Measurements from ENCODE around the gene MRM3. TPM values are rescaled to one million over a fixed set of nuclear protein-coding genes. Genes with fewer than 3 reads are reported as not detected.

Gene MRM3
- total and polyA plus RNA-seq, 2 of the 4 experiments (the other 2 are of a cell fraction): 9.0 to 15.2 TPM

GRCh38 chr17:743139-743538 is 39.0 kb upstream of the MRM3 start:
- CTCF ChIA-PET: no interaction called here
- H4K20me1 ChIP-seq (ENCODE audit: insufficient read depth, low read length): peaks cover 38% of the 10 kb centered on the region

More at GRCh38 chr17:743139-743538, 39.0 kb upstream of the MRM3 start:
- Histone ChIP-seq H4K5ac (ENCODE audit: low read depth, low read length) (no peak overlapping the region), H3K9ac (ENCODE audit: low read depth, low read length) (no peak overlapping the region), H3K18ac (ENCODE audit: low read depth, low read length) (no peak overlapping the region), H4K91ac (ENCODE audit: insufficient read depth, low read depth, low read length) (no peak overlapping the region), H2AFZ (replicated peaks; ENCODE audit: low read length, poor library complexity) (no peak overlapping the region), H3K79me1 (ENCODE audit: low read depth in 1 of 2, low read length in 2 of 2) (peaks cover 20 to 90% of the 10 kb centered on the region in 2 experiments), H2AK5ac (ENCODE audit: low read depth, low read length) (no peak overlapping the region), H2BK5ac (ENCODE audit: low read depth, low read length, poor library complexity, severe bottlenecking) (no peak overlapping the region), H3K4me3 (ENCODE audit: insufficient read depth, low read depth, low read length) (no peak overlapping the region), H2AK9ac (replicated peaks; ENCODE audit: low read depth, low read length, poor library complexity) (no peak overlapping the region), H4K8ac (ENCODE audit: low read depth in 2 of 2, low read length in 2 of 2) (no peak overlapping the region), H3K14ac (replicated peaks; ENCODE audit: low read depth, low read length) (no peak overlapping the region), H3K56ac (ENCODE audit: extremely low read depth, insufficient read depth, low read length) (no peak overlapping the region), H3K23ac (ENCODE audit: low read depth, low read length) (no peak overlapping the region), H3K4ac (ENCODE audit: low read depth, low read length) (no peak overlapping the region), H3K9me1 (ENCODE audit: insufficient read depth, low read length) (peaks cover 9% of the 10 kb centered on the region), H2BK20ac (ENCODE audit: low read depth, low read length) (no peak overlapping the region), H3K27ac (ENCODE audit: insufficient read depth, low read length) (no peak overlapping the region), H3K9me3 (ENCODE audit: control insufficient read depth, insufficient read depth, low read length) (no peaks in the 10 kb centered on the region), H2BK120ac (ENCODE audit: low read depth, low read length) (no peak overlapping the region), H3K36me3 (ENCODE audit: control insufficient read depth, insufficient read depth, low read length) (peaks cover 74% of the 10 kb centered on the region), H3K27me3 (ENCODE audit: control insufficient read depth, insufficient read depth, low read length) (no peaks in the 10 kb centered on the region), H3K4me1 (ENCODE audit: control insufficient read depth, insufficient read depth, low read length) (no peaks in the 10 kb centered on the region), H3K4me2 (ENCODE audit: low read depth, low read length) (no peak overlapping the region), H2BK15ac (ENCODE audit: low read depth, low read length) (no peak overlapping the region)
- WGBS, 2 experiments (ENCODE audit: extremely low coverage in 2 of 2, insufficient read length in 1 of 2): no CpG with 5 or more reads among the region's 4 CpGs
- POLR2A ChIA-PET (ENCODE audit: unreplicated experiment): no interaction called here
- intact Hi-C loops (cut with micrococcal nuclease): no loop called here
- TF ChIP-seq SMC3 (IDR thresholded peaks at IDR 0.05; ENCODE audit: low read depth, low read length) (no peak), RAD21 (IDR thresholded peaks at IDR 0.05; ENCODE audit: low read length) (no peak), RCOR1 (IDR thresholded peaks at IDR 0.05; ENCODE audit: insufficient replicate concordance, low read length) (no peak), MAFK (IDR thresholded peaks at IDR 0.05; ENCODE audit: low read depth, low read length) (no peak), CEBPB (IDR thresholded peaks at IDR 0.05; ENCODE audit: low read depth, low read length) (no peak), RFX5 (IDR thresholded peaks at IDR 0.05; ENCODE audit: low read depth, low read length) (no peak), CTCF (conservative IDR thresholded peaks at IDR 0.05; ENCODE audit: low read depth, low read length) (no peak), ELK1 (IDR thresholded peaks at IDR 0.05; ENCODE audit: borderline replicate concordance, low read depth, low read length) (no peak), USF2 (IDR thresholded peaks at IDR 0.05; ENCODE audit: low read depth, low read length) (no peak)
- dilution Hi-C loops (cut with HindIII; ENCODE audit: low sequenced_read_pairs, unreplicated experiment): no loop called here
- in situ Hi-C loops (cut with MboI; ENCODE audit: low sequenced_read_pairs): no loop called here
- DNase-seq (no peak), ATAC-seq (ENCODE audit: low read depth) (no peak)
- no TSS peak for BruUV-seq (replicated peaks)

Data from IMR-90 (cell line).